Measurements from ENCODE around the gene MORC2.

The MORC2 gene

GRCh38 chr22:30882974-30883533 is 85.5 kb downstream of the MORC2 start:
- TF ChIP-seq EZH2 (optimal IDR thresholded peaks at IDR 0.05; ENCODE audit: low read depth, low read length) (no peak), EZH2phosphoT487 (IDR thresholded peaks at IDR 0.05; ENCODE audit: low read length) (no peak)
- TF ChIP-seq, protein P1, sequence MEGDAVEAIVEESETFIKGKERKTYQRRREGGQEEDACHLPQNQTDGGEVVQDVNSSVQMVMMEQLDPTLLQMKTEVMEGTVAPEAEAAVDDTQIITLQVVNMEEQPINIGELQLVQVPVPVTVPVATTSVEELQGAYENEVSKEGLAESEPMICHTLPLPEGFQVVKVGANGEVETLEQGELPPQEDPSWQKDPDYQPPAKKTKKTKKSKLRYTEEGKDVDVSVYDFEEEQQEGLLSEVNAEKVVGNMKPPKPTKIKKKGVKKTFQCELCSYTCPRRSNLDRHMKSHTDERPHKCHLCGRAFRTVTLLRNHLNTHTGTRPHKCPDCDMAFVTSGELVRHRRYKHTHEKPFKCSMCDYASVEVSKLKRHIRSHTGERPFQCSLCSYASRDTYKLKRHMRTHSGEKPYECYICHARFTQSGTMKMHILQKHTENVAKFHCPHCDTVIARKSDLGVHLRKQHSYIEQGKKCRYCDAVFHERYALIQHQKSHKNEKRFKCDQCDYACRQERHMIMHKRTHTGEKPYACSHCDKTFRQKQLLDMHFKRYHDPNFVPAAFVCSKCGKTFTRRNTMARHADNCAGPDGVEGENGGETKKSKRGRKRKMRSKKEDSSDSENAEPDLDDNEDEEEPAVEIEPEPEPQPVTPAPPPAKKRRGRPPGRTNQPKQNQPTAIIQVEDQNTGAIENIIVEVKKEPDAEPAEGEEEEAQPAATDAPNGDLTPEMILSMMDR (IDR thresholded peaks at IDR 0.05; ENCODE audit: low read length), result no peak
- no peak overlapping the region for H3K4me2 ChIP-seq (ENCODE audit: low read depth, low read length)
- DNase-seq, result no peak

DNA sequence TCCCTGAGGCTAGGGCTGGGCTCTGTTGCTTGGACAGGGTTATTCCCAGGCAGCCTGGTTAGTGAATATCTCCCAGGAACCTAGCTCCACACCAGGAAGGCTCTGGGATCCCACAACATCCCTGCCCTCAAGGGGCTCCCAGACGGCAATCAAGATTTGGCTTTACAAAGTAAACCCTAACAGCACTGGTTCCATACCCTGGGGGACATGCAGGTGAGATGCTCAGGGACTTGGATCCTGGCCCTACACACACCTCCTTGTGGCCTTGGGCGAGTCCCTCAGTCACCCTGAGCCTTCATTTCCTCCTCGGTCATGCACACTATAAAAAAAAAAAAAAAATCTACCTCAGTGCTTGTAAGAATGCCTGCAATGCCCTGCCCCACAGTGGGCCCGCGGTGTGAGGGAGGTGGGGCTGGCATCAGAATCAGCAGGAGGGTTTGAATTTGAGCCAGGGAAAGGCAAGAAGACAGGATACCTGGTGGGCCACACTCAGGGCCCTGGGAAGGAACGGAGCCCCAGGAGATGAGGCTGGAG is 86.3 kb downstream of the MORC2 start:
- TF ChIP-seq EZH2 (optimal IDR thresholded peaks at IDR 0.05; ENCODE audit: low read depth, low read length) (no peak), EZH2phosphoT487 (IDR thresholded peaks at IDR 0.05; ENCODE audit: low read length) (no peak)
- TF ChIP-seq, protein P1 (IDR thresholded peaks at IDR 0.05; ENCODE audit: low read length), result no peak
- Histone ChIP-seq H4K20me1 (ENCODE audit: insufficient read depth, low read length) (no peaks in the 10 kb centered on the region), H3K9me3 (replicated peaks; ENCODE audit: insufficient read depth, low read length) (no peaks in the 10 kb centered on the region), H3F3A (ENCODE audit: insufficient read depth, low read length) (no peaks in the 10 kb centered on the region), H3K4me3 (ENCODE audit: low read length) (no peak overlapping the region), H3K27me3 (replicated peaks; ENCODE audit: insufficient read depth, low read length) (no peaks in the 10 kb centered on the region), H3K4me1 (ENCODE audit: low read length) (no peaks in the 10 kb centered on the region), H3K27ac (ENCODE audit: low read length) (no peak overlapping the region), H3K79me2 (ENCODE audit: low read length) (no peaks in the 10 kb centered on the region), H3K4me2 (ENCODE audit: low read depth, low read length) (no peak overlapping the region), H3K36me3 (replicated peaks; ENCODE audit: insufficient read depth, low read length) (no peaks in the 10 kb centered on the region), H2AFZ (ENCODE audit: low read length) (no peak overlapping the region), H3K9me2 (replicated peaks; ENCODE audit: insufficient read depth, low read length) (no peaks in the 10 kb centered on the region), H3K9ac (ENCODE audit: low read length) (no peak overlapping the region)
- DNase-seq, result no peak

More at GRCh38 chr22:30882974-30883533, 85.5 kb downstream of the MORC2 start:
- no peaks in the 10 kb centered on the region for H3K9me3 ChIP-seq (replicated peaks; ENCODE audit: insufficient read depth, low read length)
- H4K20me1 ChIP-seq (ENCODE audit: insufficient read depth, low read length), result no peaks in the 10 kb centered on the region
- H3K9ac ChIP-seq (ENCODE audit: low read length), result no peak overlapping the region
- H3K79me2 ChIP-seq (ENCODE audit: low read length), result no peaks in the 10 kb centered on the region
- H3K4me1 ChIP-seq (ENCODE audit: low read length), result no peaks in the 10 kb centered on the region
- H3F3A ChIP-seq (ENCODE audit: insufficient read depth, low read length), result no peaks in the 10 kb centered on the region
- no peak overlapping the region for H3K27ac ChIP-seq (ENCODE audit: low read length)
- no peaks in the 10 kb centered on the region for H3K9me2 ChIP-seq (replicated peaks; ENCODE audit: insufficient read depth, low read length)
- no peak overlapping the region for H3K4me3 ChIP-seq (ENCODE audit: low read length)
- no peaks in the 10 kb centered on the region for H3K27me3 ChIP-seq (replicated peaks; ENCODE audit: insufficient read depth, low read length)
- H2AFZ ChIP-seq (ENCODE audit: low read length), result no peak overlapping the region
- no peaks in the 10 kb centered on the region for H3K36me3 ChIP-seq (replicated peaks; ENCODE audit: insufficient read depth, low read length)

- Histone ChIP-seq H3F3A (ENCODE audit: insufficient read depth, low read length) (no peaks in the 10 kb centered on the region), H3K4me3 (ENCODE audit: low read length) (no peak overlapping the region), H3K27ac (ENCODE audit: low read length) (no peak overlapping the region), H3K9me3 (replicated peaks; ENCODE audit: insufficient read depth, low read length) (no peaks in the 10 kb centered on the region), H3K4me1 (ENCODE audit: low read length) (no peaks in the 10 kb centered on the region), H3K79me2 (ENCODE audit: low read length) (no peaks in the 10 kb centered on the region), H3K27me3 (replicated peaks; ENCODE audit: insufficient read depth, low read length) (no peaks in the 10 kb centered on the region), H3K9ac (ENCODE audit: low read length) (no peak overlapping the region), H2AFZ (ENCODE audit: low read length) (no peak overlapping the region), H3K9me2 (replicated peaks; ENCODE audit: insufficient read depth, low read length) (no peaks in the 10 kb centered on the region), H3K36me3 (replicated peaks; ENCODE audit: insufficient read depth, low read length) (no peaks in the 10 kb centered on the region), H3K4me2 (ENCODE audit: low read depth, low read length) (no peak overlapping the region), H4K20me1 (ENCODE audit: insufficient read depth, low read length) (no peaks in the 10 kb centered on the region)
- TF ChIP-seq EZH2phosphoT487 (IDR thresholded peaks at IDR 0.05; ENCODE audit: low read length), result no peak
- no peak for TF ChIP-seq EZH2 (optimal IDR thresholded peaks at IDR 0.05; ENCODE audit: low read depth, low read length)
- DNase-seq, result no peak
Observed at GRCh38 chr22:30881361-30882183, 87.0 kb downstream of the MORC2 start.

Data from MM.1S (cell line).